Mucosa of descending colon (tissue), 3 donors: ENCODE results near the gene CCNF. TPM values are rescaled to one million over a fixed set of nuclear protein-coding genes. Genes with fewer than 3 reads are reported as not detected.
A peak's percentile ranks its signal among the peaks of the same experiment; 100 is the strongest.

Experiments
- ATAC-seq: fragments of 200-7000 bp; cut with Tn5 transposase; one replicate; pipeline ENCODE4 v1.9.1; 2020; ENCODE audit warnings: mild to moderate bottlenecking, moderate library complexity
- DNase-seq, 3 donors: peaks; one replicate each; pipeline ENCODE4 v3.0.0-alpha.2; 2020
- H3K36me3 ChIP-seq: fragments of 200-600 bp; one replicate; pipeline ENCODE4 v1.8.0; 2021; ENCODE audit warnings: low read depth, mild to moderate bottlenecking
- H3K4me1 ChIP-seq: fragments of 200-600 bp; one replicate; pipeline ENCODE4 v1.8.0; 2021; ENCODE audit warnings: low read depth, mild to moderate bottlenecking
- H3K4me3 ChIP-seq: fragments of 200-600 bp; one replicate; pipeline ENCODE4 v1.8.0; 2021; ENCODE audit warnings: mild to moderate bottlenecking
- H3K9me3 ChIP-seq: fragments of 200-600 bp; one replicate; pipeline ENCODE4 v1.8.0; 2021; ENCODE audit warnings: mild to moderate bottlenecking
- CTCF ChIP-seq: fragments of 200-600 bp; IDR thresholded peaks from one replicate; pipeline ENCODE4 v1.8.0; 2022; ENCODE audit warnings: antibody characterized with exemption, mild to moderate bottlenecking
- intact Hi-C, 2 donors: fragments of 100-400 bp; cut with DNase I in 1 of 2; cut with micrococcal nuclease in 1 of 2; formaldehyde crosslinking; loops; one replicate each; pipeline versions ENCODE4 v1.11.0 to v1.11.1; 2022; cut with DNase I, micrococcal nuclease
- microRNA-seq: library from miRNA; unstranded; fragments of <30 nt; microRNA quantifications from one replicate; pipeline ENCODE4, GENCODE V29; 2019
- total RNA-seq, 3 donors: library from RNA; stranded (reverse); fragmentation: NEBNext Ultra II Directional in 2 of 3; extraction: Animal tissue kit (Norgen Biotek cat#: 25700) in 2 of 3; gene quantifications; one replicate each; pipeline versions ENCODE4 v1.2.1 to v1.2.4, GENCODE V29; 2021 to 2023
- donor health status: DM: no; HTN: no; CAD: no; lungs with moderate emphysema.
- donor health status: DM: no; HTN: no; CAD: no.
- donor health status: DM: no; HTN: yes; CAD: no.

CCNF gene
- total RNA-seq, 3 donors from 2014 or later = 3.4 to 12.7 (median 3.7) TPM

- no peak for TF ChIP-seq CTCF
- intact Hi-C loops = no loop called here
- H3K4me1 ChIP-seq = peaks cover 10% of the 10 kb centered on the region
Observed at GRCh38 chr16:2501946-2502895, 73.0 kb downstream of the CCNF start.

GRCh38 chr16:2505695-2506094 lies 76.4 kb downstream of the CCNF start:
- no peak for TF ChIP-seq CTCF

More at GRCh38 chr16:2501946-2502895, 73.0 kb downstream of the CCNF start:
- no peak overlapping the region for H3K4me3 ChIP-seq
- DNase-seq (no peak), ATAC-seq (no peak)
- H3K9me3 ChIP-seq = no peaks in the 10 kb centered on the region
- H3K36me3 ChIP-seq = no peaks in the 10 kb centered on the region

GRCh38 chr16:2507052-2507659 lies 77.9 kb downstream of the CCNF start:
- DNase-seq (peak in 1 of 3 donors; percentile 69), ATAC-seq (peak; percentile 51)
- Histone ChIP-seq H3K4me3 (no peak overlapping the region), H3K4me1 (no peaks in the 10 kb centered on the region), H3K36me3 (no peaks in the 10 kb centered on the region), H3K9me3 (no peaks in the 10 kb centered on the region)
- no peak for TF ChIP-seq CTCF
- intact Hi-C loops = no loop called here

More at GRCh38 chr16:2505695-2506094, 76.4 kb downstream of the CCNF start:
- H3K4me3 ChIP-seq = no peak overlapping the region
- ATAC-seq (no peak), DNase-seq (no peak)
- no peaks in the 10 kb centered on the region for H3K9me3 ChIP-seq
- H3K4me1 ChIP-seq = peaks cover 6% of the 10 kb centered on the region
- intact Hi-C loops = no loop called here
- no peaks in the 10 kb centered on the region for H3K36me3 ChIP-seq

GRCh38 chr16:2507665-2508064 lies 78.4 kb downstream of the CCNF start:
- Histone ChIP-seq H3K4me1 (no peaks in the 10 kb centered on the region), H3K4me3 (no peak overlapping the region), H3K36me3 (no peaks in the 10 kb centered on the region), H3K9me3 (no peaks in the 10 kb centered on the region)
- ATAC-seq = peak; percentile 49
- intact Hi-C loops = no loop called here
- DNase-seq = peak in 2 of 3 donors; percentile 39 to 71
- TF ChIP-seq CTCF = no peak

Small RNAs within 50 kb of the gene (microRNA-seq; reads per million reads assigned to microRNA genes)
- gene MIR6767 (not detected), gene MIR6768 (not detected)

Other genes with a start within 250 kb of the CCNF start
- gene CASKIN1, start 232.8 kb upstream of the CCNF start, total RNA-seq = 1 to 10 TPM in 2 of 3 donors, under 1 TPM in 1; 0.06 to 1.5 (median 1.0) TPM
- gene MLST8, start 224.0 kb upstream of the CCNF start, total RNA-seq = 10 to 100 TPM; 25.5 to 30.9 (median 29.8) TPM
- 10 to 100 TPM in 2 of 3 donors, 1 to 10 TPM in 1; 8.4 to 12.3 (median 12.1) TPM for gene BRICD5, start 218.6 kb upstream of the CCNF start, total RNA-seq
- 10 to 100 TPM; 15.5 to 19.7 (median 17.6) TPM for gene PGP, start 214.6 kb upstream of the CCNF start, total RNA-seq
- 10 to 100 TPM; 23.5 to 28.3 (median 24.2) TPM for gene E4F1, start 205.9 kb upstream of the CCNF start, total RNA-seq
- gene DNASE1L2, start 193.0 kb upstream of the CCNF start, total RNA-seq = 1 to 10 TPM in 2 of 3 donors, under 1 TPM in 1; 0.87 to 1.9 (median 1.1) TPM
- 100 to 1,000 TPM in 1 of 3 donors, 10 to 100 TPM in 2; 88.5 to 129 (median 95.5) TPM for gene ECI1, start 177.9 kb upstream of the CCNF start, total RNA-seq
- gene RNPS1, start 161.3 kb upstream of the CCNF start, total RNA-seq = 100 to 1,000 TPM; 125 to 144 (median 125) TPM
- 10 to 100 TPM in 1 of 3 donors, 1 to 10 TPM in 2; 3.0 to 13.5 (median 3.4) TPM for gene ABCA3, start 88.7 kb upstream of the CCNF start, total RNA-seq
- 1 to 10 TPM; 1.1 to 5.5 (median 2.8) TPM for gene TEDC2, start 30.7 kb downstream of the CCNF start, total RNA-seq
- gene NTN3, start 41.9 kb downstream of the CCNF start, total RNA-seq = under 1 TPM in 1 of 3 donors, not detected in 2; 0.44 TPM
- 10 to 100 TPM in 1 of 3 donors, 1 to 10 TPM in 2; 6.9 to 14.3 (median 8.5) TPM for gene TBC1D24, start 45.7 kb downstream of the CCNF start, total RNA-seq
- 100 to 1,000 TPM; 171 to 261 (median 201) TPM for gene ATP6V0C, start 84.5 kb downstream of the CCNF start, total RNA-seq
- gene AMDHD2, start 90.9 kb downstream of the CCNF start, total RNA-seq = 10 to 100 TPM; 33.6 to 51.2 (median 38.4) TPM
- 1 to 10 TPM in 1 of 3 donors, under 1 TPM in 1, not detected in 1; 0.89 to 1.2 TPM for gene CEMP1, start 102.0 kb downstream of the CCNF start, total RNA-seq
- 10 to 100 TPM; 73.3 to 79.6 (median 79.3) TPM for gene PDPK1, start 108.6 kb downstream of the CCNF start, total RNA-seq